ENCODE results near the gene HFM1.

Gene HFM1

DNA sequence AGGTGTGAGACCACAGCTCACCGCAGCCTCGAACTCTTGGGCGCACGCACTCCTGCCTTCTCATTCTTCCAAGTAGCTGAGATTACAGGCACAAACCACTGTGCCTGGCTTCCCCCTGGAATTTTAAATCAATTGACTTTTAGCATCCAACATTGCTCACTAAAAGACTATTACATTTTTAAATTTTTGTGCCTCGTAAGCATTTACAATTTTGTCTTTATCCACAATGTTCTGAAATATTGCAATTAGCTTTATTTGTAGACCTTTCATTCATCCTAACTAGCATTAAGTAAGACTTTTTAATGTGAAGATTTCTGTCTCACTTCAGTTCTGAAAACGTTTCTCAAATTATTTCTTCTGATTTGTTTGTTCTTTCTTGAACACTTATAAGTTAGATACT lies 122.9 kb downstream of the HFM1 start:
- TF ChIP-seq OSR1 (CRISPR knock-in tag; IDR thresholded peaks at IDR 0.05) (no peak), ZNF8 (CRISPR knock-in tag; IDR thresholded peaks at IDR 0.05) (no peak), PPARA (CRISPR knock-in tag; IDR thresholded peaks at IDR 0.05; ENCODE audit: borderline replicate concordance) (no peak), CSDC2 (CRISPR knock-in tag; IDR thresholded peaks at IDR 0.05) (no peak), BACH2 (CRISPR knock-in tag; IDR thresholded peaks at IDR 0.05; ENCODE audit: borderline replicate concordance) (no peak), ZNF70 (CRISPR knock-in tag; IDR thresholded peaks at IDR 0.05) (no peak), GLIS3 (CRISPR knock-in tag; IDR thresholded peaks at IDR 0.05) (no peak), PATZ1 (CRISPR knock-in tag; IDR thresholded peaks at IDR 0.05; ENCODE audit: borderline replicate concordance) (no peak), POU6F1 (CRISPR knock-in tag; IDR thresholded peaks at IDR 0.05; ENCODE audit: borderline replicate concordance, low read depth) (no peak), TCF4 (CRISPR knock-in tag; IDR thresholded peaks at IDR 0.05; ENCODE audit: borderline replicate concordance) (no peak), TOX (CRISPR knock-in tag; IDR thresholded peaks at IDR 0.05; ENCODE audit: borderline replicate concordance) (no peak), ESRRG (CRISPR knock-in tag; IDR thresholded peaks at IDR 0.05) (no peak), SNAI2 (CRISPR knock-in tag; IDR thresholded peaks at IDR 0.05) (no peak), ZFP3 (CRISPR knock-in tag; IDR thresholded peaks at IDR 0.05) (no peak), CREB5 (CRISPR knock-in tag; IDR thresholded peaks at IDR 0.05; ENCODE audit: low read depth) (no peak), RARB (CRISPR knock-in tag; IDR thresholded peaks at IDR 0.05) (no peak), ZC3H10 (CRISPR knock-in tag; IDR thresholded peaks at IDR 0.05) (no peak)
- TF ChIP-seq, protein P1, sequence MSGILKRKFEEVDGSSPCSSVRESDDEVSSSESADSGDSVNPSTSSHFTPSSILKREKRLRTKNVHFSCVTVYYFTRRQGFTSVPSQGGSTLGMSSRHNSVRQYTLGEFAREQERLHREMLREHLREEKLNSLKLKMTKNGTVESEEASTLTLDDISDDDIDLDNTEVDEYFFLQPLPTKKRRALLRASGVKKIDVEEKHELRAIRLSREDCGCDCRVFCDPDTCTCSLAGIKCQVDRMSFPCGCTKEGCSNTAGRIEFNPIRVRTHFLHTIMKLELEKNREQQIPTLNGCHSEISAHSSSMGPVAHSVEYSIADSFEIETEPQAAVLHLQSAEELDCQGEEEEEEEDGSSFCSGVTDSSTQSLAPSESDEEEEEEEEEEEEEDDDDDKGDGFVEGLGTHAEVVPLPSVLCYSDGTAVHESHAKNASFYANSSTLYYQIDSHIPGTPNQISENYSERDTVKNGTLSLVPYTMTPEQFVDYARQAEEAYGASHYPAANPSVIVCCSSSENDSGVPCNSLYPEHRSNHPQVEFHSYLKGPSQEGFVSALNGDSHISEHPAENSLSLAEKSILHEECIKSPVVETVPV (CRISPR knock-in tag; IDR thresholded peaks at IDR 0.05): no peak
- ATAC-seq: no peak

GRCh38 chr1:91278754-91279153 lies 125.9 kb downstream of the HFM1 start:
- TF ChIP-seq ZFP3 (CRISPR knock-in tag; IDR thresholded peaks at IDR 0.05) (no peak), ZNF70 (CRISPR knock-in tag; IDR thresholded peaks at IDR 0.05) (no peak), TCF4 (CRISPR knock-in tag; IDR thresholded peaks at IDR 0.05; ENCODE audit: borderline replicate concordance) (no peak), PPARA (CRISPR knock-in tag; IDR thresholded peaks at IDR 0.05; ENCODE audit: borderline replicate concordance) (no peak), PATZ1 (CRISPR knock-in tag; IDR thresholded peaks at IDR 0.05; ENCODE audit: borderline replicate concordance) (no peak), CREB5 (CRISPR knock-in tag; IDR thresholded peaks at IDR 0.05; ENCODE audit: low read depth) (no peak), POU6F1 (CRISPR knock-in tag; IDR thresholded peaks at IDR 0.05; ENCODE audit: borderline replicate concordance, low read depth) (no peak), CSDC2 (CRISPR knock-in tag; IDR thresholded peaks at IDR 0.05) (no peak), RARB (CRISPR knock-in tag; IDR thresholded peaks at IDR 0.05) (no peak)

More at GRCh38 chr1:91278754-91279153, 125.9 kb downstream of the HFM1 start:
- 0 out of 3 replicates have a peak, but pooled peaks have one; percentile 20 for ATAC-seq
